ENCODE data around the gene SLC26A9.
"Not testable (repeated sequence)": the region's sequence is repeated elsewhere in the genome, so short reads cannot be mapped to it uniquely, and the experiment has no call there.

SLC26A9 gene

DNA sequence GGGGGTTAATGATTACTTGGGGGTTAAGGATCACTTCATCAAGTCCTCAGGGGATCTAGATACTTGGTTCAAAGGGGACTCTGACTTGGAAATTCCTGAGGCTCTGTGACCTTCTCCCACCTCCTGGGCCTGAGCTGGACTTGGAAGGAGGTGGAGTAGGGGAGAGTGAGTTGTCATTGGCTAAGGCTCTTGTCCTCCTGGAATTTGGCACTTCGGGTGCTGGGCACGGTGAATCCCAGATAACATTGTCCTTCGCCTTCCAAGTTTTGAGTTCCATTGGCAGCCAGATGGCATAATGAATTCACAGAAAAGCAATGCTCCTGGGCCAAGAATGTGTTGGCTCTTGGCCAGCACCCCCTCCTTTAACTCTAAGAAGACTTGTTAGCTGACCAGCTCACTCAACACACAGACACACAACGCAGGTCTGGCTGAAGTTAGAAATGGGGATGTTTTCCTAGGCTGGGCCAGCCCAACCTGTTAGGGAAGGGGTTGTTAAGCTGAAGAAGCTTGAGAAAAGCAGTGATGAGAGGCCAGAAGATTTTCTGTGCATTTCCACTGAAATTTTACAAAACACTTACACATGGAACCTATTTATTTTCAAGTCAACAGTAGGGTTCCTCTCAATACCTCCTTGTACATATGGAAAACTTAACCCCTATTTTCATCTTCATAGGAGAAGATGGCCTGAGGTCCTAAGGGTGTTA is 29.7 kb downstream of the SLC26A9 start:
- H3K27ac ChIP-seq (ENCODE audit: low read length) = no peak overlapping the region

DNA sequence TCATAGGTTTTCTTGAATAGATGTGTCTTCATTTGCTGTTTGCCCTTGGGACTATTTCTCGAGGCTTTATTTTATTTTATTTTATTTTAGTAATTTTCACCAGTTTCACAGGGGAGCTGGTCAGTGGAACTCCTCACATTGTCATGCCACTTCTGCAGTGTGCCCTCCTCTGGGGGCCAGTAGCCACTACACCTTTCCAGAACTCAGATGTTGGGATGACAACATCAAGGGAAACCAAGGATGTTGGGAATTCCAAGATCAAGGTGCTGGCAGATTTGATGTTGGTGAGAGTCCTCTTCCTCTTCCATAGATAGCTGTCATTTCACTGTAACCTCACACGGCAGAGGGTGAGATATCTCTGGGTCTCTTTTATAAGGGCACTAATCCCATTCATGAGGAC is 35.5 kb downstream of the SLC26A9 start:
- no peak overlapping the region for H2AFZ ChIP-seq (ENCODE audit: low read depth, low read length)
- no peak for DNase-seq
- H3K4me2 ChIP-seq (ENCODE audit: insufficient read depth, low read length) = no peak overlapping the region

More for the DNA sequence above, 29.7 kb downstream of the SLC26A9 start:
- Histone ChIP-seq H3K4me1 (ENCODE audit: insufficient read depth, low read length) (no peaks in the 10 kb centered on the region), H2AFZ (ENCODE audit: low read depth, low read length) (no peak overlapping the region), H3K4me2 (ENCODE audit: insufficient read depth, low read length) (no peak overlapping the region), H4K20me1 (ENCODE audit: insufficient read depth, low read length) (no peaks in the 10 kb centered on the region), H3K36me3 (ENCODE audit: insufficient read depth, low read length) (no peaks in the 10 kb centered on the region), H3K79me2 (ENCODE audit: insufficient read depth, low read length) (no peaks in the 10 kb centered on the region), H3K9ac (ENCODE audit: low read depth, low read length) (no peak overlapping the region), H3K27me3 (ENCODE audit: insufficient read depth, low read length, poor library complexity) (peaks cover 9% of the 10 kb centered on the region), H3K9me3 (ENCODE audit: insufficient read depth, low read length, severe bottlenecking) (no peaks in the 10 kb centered on the region), H3K4me3 (ENCODE audit: low read depth in 1 of 2, low read length in 2 of 2) (no peak overlapping the region)
- no peak for DNase-seq
- TF ChIP-seq, protein P1, sequence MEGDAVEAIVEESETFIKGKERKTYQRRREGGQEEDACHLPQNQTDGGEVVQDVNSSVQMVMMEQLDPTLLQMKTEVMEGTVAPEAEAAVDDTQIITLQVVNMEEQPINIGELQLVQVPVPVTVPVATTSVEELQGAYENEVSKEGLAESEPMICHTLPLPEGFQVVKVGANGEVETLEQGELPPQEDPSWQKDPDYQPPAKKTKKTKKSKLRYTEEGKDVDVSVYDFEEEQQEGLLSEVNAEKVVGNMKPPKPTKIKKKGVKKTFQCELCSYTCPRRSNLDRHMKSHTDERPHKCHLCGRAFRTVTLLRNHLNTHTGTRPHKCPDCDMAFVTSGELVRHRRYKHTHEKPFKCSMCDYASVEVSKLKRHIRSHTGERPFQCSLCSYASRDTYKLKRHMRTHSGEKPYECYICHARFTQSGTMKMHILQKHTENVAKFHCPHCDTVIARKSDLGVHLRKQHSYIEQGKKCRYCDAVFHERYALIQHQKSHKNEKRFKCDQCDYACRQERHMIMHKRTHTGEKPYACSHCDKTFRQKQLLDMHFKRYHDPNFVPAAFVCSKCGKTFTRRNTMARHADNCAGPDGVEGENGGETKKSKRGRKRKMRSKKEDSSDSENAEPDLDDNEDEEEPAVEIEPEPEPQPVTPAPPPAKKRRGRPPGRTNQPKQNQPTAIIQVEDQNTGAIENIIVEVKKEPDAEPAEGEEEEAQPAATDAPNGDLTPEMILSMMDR (IDR thresholded peaks at IDR 0.05; ENCODE audit: borderline replicate concordance, extremely low read depth, low read length, poor library complexity, severe bottlenecking) = no peak
- no peak for TF ChIP-seq EZH2 (IDR thresholded peaks at IDR 0.05; ENCODE audit: borderline replicate concordance, low read depth, low read length, severe bottlenecking)
- no peak for ATAC-seq (ENCODE audit: insufficient read depth, low read depth)

DNA sequence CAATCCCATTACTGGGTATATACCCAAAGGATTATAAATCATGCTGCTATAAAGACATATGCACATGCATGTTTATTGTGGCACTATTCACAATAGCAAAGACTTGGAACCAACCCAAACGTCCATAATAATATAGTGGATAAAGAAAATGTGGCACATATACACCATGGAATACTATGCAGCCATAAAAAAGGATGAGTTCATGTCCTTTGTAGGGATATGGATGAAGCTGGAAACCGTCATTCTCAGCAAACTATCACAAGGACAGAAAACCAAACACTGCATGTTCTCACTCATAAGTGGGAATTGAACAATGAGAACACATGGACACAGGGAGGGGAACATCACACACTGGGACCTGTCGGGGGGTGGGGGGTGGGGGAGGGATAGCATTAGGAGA is 38.2 kb downstream of the SLC26A9 start:
- H3K79me2 ChIP-seq (ENCODE audit: insufficient read depth, low read length); H3K27me3 ChIP-seq (ENCODE audit: insufficient read depth, low read length, poor library complexity): not testable (repeated sequence)

More for the DNA sequence above, 35.5 kb downstream of the SLC26A9 start:
- Histone ChIP-seq H3K27me3 (ENCODE audit: insufficient read depth, low read length, poor library complexity) (peaks cover 5% of the 10 kb centered on the region), H3K9ac (ENCODE audit: low read depth, low read length) (no peak overlapping the region), H3K27ac (ENCODE audit: low read length) (no peak overlapping the region), H3K36me3 (ENCODE audit: insufficient read depth, low read length) (no peaks in the 10 kb centered on the region), H3K9me3 (ENCODE audit: insufficient read depth, low read length, severe bottlenecking) (no peaks in the 10 kb centered on the region), H3K79me2 (ENCODE audit: insufficient read depth, low read length) (no peaks in the 10 kb centered on the region), H3K4me3 (ENCODE audit: low read depth in 1 of 2, low read length in 2 of 2) (no peak overlapping the region), H4K20me1 (ENCODE audit: insufficient read depth, low read length) (no peaks in the 10 kb centered on the region), H3K4me1 (ENCODE audit: insufficient read depth, low read length) (no peaks in the 10 kb centered on the region)
- TF ChIP-seq EZH2 (IDR thresholded peaks at IDR 0.05; ENCODE audit: borderline replicate concordance, low read depth, low read length, severe bottlenecking) = no peak
- TF ChIP-seq, protein P1 (IDR thresholded peaks at IDR 0.05; ENCODE audit: borderline replicate concordance, extremely low read depth, low read length, poor library complexity, severe bottlenecking) = peak; percentile 37
- ATAC-seq (ENCODE audit: insufficient read depth, low read depth) = no peak

DNA sequence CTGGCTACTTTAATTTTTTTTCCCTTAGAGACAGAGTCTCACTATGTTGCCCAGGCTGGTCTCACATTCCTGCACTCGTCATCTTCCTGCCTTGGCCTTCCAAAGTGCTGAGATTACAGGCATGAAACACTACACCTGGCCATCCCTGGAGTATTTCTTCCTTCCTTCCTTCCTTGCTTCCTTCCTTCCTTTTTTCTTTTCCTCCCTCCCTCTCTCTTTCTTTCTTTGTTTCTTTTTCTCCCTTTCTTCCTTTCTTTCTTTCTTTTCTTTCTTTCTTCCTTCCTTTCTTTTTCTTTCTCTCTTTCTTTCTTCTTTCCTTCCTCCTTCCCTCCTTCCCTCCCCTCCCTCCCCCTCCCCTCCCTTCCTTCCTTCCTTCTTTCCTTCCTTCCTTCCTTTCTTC is 46.9 kb downstream of the SLC26A9 start:
- no peak overlapping the region for H3K4me2 ChIP-seq (ENCODE audit: insufficient read depth, low read length)

More for the DNA sequence above, 38.2 kb downstream of the SLC26A9 start:
- H3K4me3 ChIP-seq (ENCODE audit: low read depth in 1 of 2, low read length in 2 of 2); H3K27ac ChIP-seq (ENCODE audit: low read length); H3K36me3 ChIP-seq (ENCODE audit: insufficient read depth, low read length); H2AFZ ChIP-seq (ENCODE audit: low read depth, low read length); ATAC-seq (ENCODE audit: insufficient read depth, low read depth); H3K4me2 ChIP-seq (ENCODE audit: insufficient read depth, low read length); H3K9ac ChIP-seq (ENCODE audit: low read depth, low read length); H4K20me1 ChIP-seq (ENCODE audit: insufficient read depth, low read length); DNase-seq; H3K9me3 ChIP-seq (ENCODE audit: insufficient read depth, low read length, severe bottlenecking); H3K4me1 ChIP-seq (ENCODE audit: insufficient read depth, low read length): not testable (repeated sequence)

DNA sequence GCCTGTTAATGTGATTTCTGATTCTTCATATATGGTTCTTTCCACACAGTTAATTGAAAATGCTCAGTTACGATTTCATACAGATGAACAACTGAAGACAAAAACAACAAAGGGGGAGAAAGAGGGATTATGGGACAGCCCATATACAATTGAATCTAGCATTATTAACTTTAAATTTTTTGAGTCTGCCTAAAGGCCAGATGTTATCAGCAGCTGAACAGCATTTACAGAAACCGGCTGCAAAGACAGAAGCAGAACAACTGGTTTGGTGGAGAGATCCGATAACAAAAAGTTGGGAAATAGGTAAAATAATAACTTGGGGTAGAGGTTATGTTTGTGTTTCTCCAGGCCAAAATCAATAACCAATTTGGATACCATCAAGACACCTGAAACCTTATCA is 49.1 kb downstream of the SLC26A9 start:
- not testable (repeated sequence) for H3K4me1 ChIP-seq (ENCODE audit: insufficient read depth, low read length); ATAC-seq (ENCODE audit: insufficient read depth, low read depth); DNase-seq; H3K9ac ChIP-seq (ENCODE audit: low read depth, low read length); H3K4me2 ChIP-seq (ENCODE audit: insufficient read depth, low read length); H3K4me3 ChIP-seq (ENCODE audit: low read depth in 1 of 2, low read length in 2 of 2); H3K27ac ChIP-seq (ENCODE audit: low read length); H3K79me2 ChIP-seq (ENCODE audit: insufficient read depth, low read length); H3K27me3 ChIP-seq (ENCODE audit: insufficient read depth, low read length, poor library complexity); H4K20me1 ChIP-seq (ENCODE audit: insufficient read depth, low read length); H2AFZ ChIP-seq (ENCODE audit: low read depth, low read length); H3K36me3 ChIP-seq (ENCODE audit: insufficient read depth, low read length)
- peaks cover 18% of the 10 kb centered on the region for H3K9me3 ChIP-seq (ENCODE audit: insufficient read depth, low read length, severe bottlenecking)

More for the DNA sequence above, 46.9 kb downstream of the SLC26A9 start:
- Histone ChIP-seq H3K4me1 (ENCODE audit: insufficient read depth, low read length) (no peaks in the 10 kb centered on the region), H3K9ac (ENCODE audit: low read depth, low read length) (no peak overlapping the region), H2AFZ (ENCODE audit: low read depth, low read length) (no peak overlapping the region), H3K4me3 (ENCODE audit: low read depth in 1 of 2, low read length in 2 of 2) (no peak overlapping the region), H4K20me1 (ENCODE audit: insufficient read depth, low read length) (no peaks in the 10 kb centered on the region), H3K9me3 (ENCODE audit: insufficient read depth, low read length, severe bottlenecking) (peaks cover 19% of the 10 kb centered on the region), H3K27me3 (ENCODE audit: insufficient read depth, low read length, poor library complexity) (no peaks in the 10 kb centered on the region), H3K27ac (ENCODE audit: low read length) (no peak overlapping the region), H3K79me2 (ENCODE audit: insufficient read depth, low read length) (no peaks in the 10 kb centered on the region), H3K36me3 (ENCODE audit: insufficient read depth, low read length) (no peaks in the 10 kb centered on the region)
- DNase-seq = no peak
- no peak for ATAC-seq (ENCODE audit: insufficient read depth, low read depth)
- TF ChIP-seq, protein P1 (IDR thresholded peaks at IDR 0.05; ENCODE audit: borderline replicate concordance, extremely low read depth, low read length, poor library complexity, severe bottlenecking) = no peak
- TF ChIP-seq EZH2 (IDR thresholded peaks at IDR 0.05; ENCODE audit: borderline replicate concordance, low read depth, low read length, severe bottlenecking) = no peak

DNA sequence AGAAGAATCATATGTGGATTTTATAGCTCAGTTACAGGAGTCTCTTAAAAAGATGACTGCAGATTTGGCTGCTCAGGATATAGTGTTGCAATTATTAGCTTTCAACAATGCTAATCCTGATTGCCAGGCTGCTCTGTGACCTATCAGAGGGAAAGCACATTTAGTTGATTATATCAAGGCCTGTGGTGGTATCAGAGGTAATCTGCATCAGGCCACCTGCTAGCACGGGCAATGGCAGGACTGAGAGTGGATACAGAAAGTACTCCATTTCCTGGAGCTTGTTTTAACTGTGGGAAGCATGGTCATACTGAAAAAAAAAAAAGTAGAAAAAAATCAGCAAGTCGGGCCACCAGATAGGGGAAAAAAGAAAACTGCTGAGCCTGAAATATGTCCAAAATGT is 51.1 kb downstream of the SLC26A9 start:
- not testable (repeated sequence) for H3K79me2 ChIP-seq (ENCODE audit: insufficient read depth, low read length); H3K9ac ChIP-seq (ENCODE audit: low read depth, low read length); H3K4me1 ChIP-seq (ENCODE audit: insufficient read depth, low read length); H3K27me3 ChIP-seq (ENCODE audit: insufficient read depth, low read length, poor library complexity); H3K4me2 ChIP-seq (ENCODE audit: insufficient read depth, low read length); H3K36me3 ChIP-seq (ENCODE audit: insufficient read depth, low read length); H3K27ac ChIP-seq (ENCODE audit: low read length); ATAC-seq (ENCODE audit: insufficient read depth, low read depth); DNase-seq; H4K20me1 ChIP-seq (ENCODE audit: insufficient read depth, low read length); H2AFZ ChIP-seq (ENCODE audit: low read depth, low read length); H3K4me3 ChIP-seq (ENCODE audit: low read depth in 1 of 2, low read length in 2 of 2)
- peaks cover 18% of the 10 kb centered on the region for H3K9me3 ChIP-seq (ENCODE audit: insufficient read depth, low read length, severe bottlenecking)

Measured in DND-41 (cell line).